Spleen (tissue), 11 donors: Measurements from ENCODE around the gene RPS6KC1. TPM values are rescaled to one million over a fixed set of nuclear protein-coding genes. Genes with fewer than 3 reads are reported as not detected.

Experiments
- DNase-seq: peaks from one replicate; pipeline ENCODE4 v3.0.0-alpha.2; 2020
- H3K27ac ChIP-seq, 8 donors: fragments of 200-600 bp; sonication (generic) in 7 of 8; 1 replicate in 4 of 8; 2 replicates in 4 of 8; pipeline versions ENCODE4 v1.5.0 to v1.8.0; 2016 to 2021; ENCODE audit warnings: inconsistent platforms in 4 of 8, mild to moderate bottlenecking in 4 of 8, moderate library complexity in 1 of 8
- H3K27me3 ChIP-seq, 7 donors: fragments of 200-600 bp; sonication (generic) in 6 of 7; replicated peaks in 1 of 7; 1 replicate in 4 of 7; 2 replicates in 3 of 7; pipeline versions ENCODE4 v1.5.0 to v1.8.0; 2016 to 2021; ENCODE audit warnings: inconsistent platforms in 3 of 7, mild to moderate bottlenecking in 1 of 7
- H3K36me3 ChIP-seq, 6 donors: fragments of 200-600 bp; sonication (generic) in 5 of 6; 1 replicate in 4 of 6; 2 replicates in 2 of 6; pipeline versions ENCODE4 v1.5.0 to v1.8.0; 2016 to 2021; ENCODE audit warnings: inconsistent platforms in 2 of 6
- H3K4me1 ChIP-seq, 6 donors: fragments of 200-600 bp; sonication (generic) in 5 of 6; 1 replicate in 3 of 6; 2 replicates in 3 of 6; pipeline versions ENCODE4 v1.5.0 to v1.8.0; 2016 to 2021; ENCODE audit warnings: inconsistent platforms in 3 of 6
- H3K4me3 ChIP-seq, 8 donors: fragments of 200-600 bp; sonication (generic) in 7 of 8; 1 replicate in 4 of 8; 2 replicates in 4 of 8; pipeline versions ENCODE4 v1.5.0 to v1.8.0; 2016 to 2021; ENCODE audit warnings: inconsistent platforms in 4 of 8, mild to moderate bottlenecking in 4 of 8, moderate library complexity in 2 of 8
- H3K9me3 ChIP-seq, 8 donors: fragments of 200-600 bp; sonication (generic) in 7 of 8; 1 replicate in 4 of 8; 2 replicates in 4 of 8; pipeline versions ENCODE4 v1.5.0 to v1.8.0; 2016 to 2021; ENCODE audit warnings: inconsistent platforms in 4 of 8
- CTCF ChIP-seq, 11 experiments: fragments of 200-600 bp in 7 of 11; fragments of 450-650 bp in 4 of 11; sonication (generic) in 4 of 11; IDR thresholded peaks in 8 of 11; conservative IDR thresholded peaks in 3 of 11; 1 replicate in 7 of 11; 2 replicates in 4 of 11; pipeline versions ENCODE4 v1.4.0 to v1.8.0; 2016 to 2021; ENCODE audit warnings: antibody characterized with exemption in 11 of 11, inconsistent platforms in 4 of 11, mild to moderate bottlenecking in 1 of 11
- POLR2A ChIP-seq, 3 donors: fragments of 450-650 bp; IDR thresholded peaks; one replicate each; pipeline ENCODE4 v1.5.1; 2017; ENCODE audit warnings: antibody characterized with exemption in 3 of 3, mild to moderate bottlenecking in 1 of 3
- POLR2AphosphoS5 ChIP-seq, 3 donors: sonication (generic); formaldehyde crosslinking; IDR thresholded peaks; one replicate each; pipeline ENCODE4 v1.5.1; 2017; ENCODE audit warnings: antibody characterized with exemption in 3 of 3
- WGBS, 5 donors: extraction: QIAGEN DNeasy Blood & Tissue Kit in 3 of 5; methylation state at CpG; one replicate each; pipeline versions ENCODE4 v1.1.5 to v1.1.7; 2013 to 2018; 5-methylcytosine and 5-hydroxymethylcytosine counted together
- intact Hi-C: fragments of 100-400 bp; cut with DNase I; formaldehyde crosslinking; loops from one replicate; pipeline ENCODE4 v1.15.0; 2023; ENCODE audit warnings: low total_unique reads
- polyA plus RNA-seq, 3 donors: library from polyadenylated mRNA; stranded (reverse); fragments of 200-250 nt; gene quantifications; one replicate each; pipeline ENCODE4 v1.2.1, GENCODE V29; 2013
- total RNA-seq, 7 donors: library from RNA; depleted of rRNA in 3 of 7; stranded (reverse); fragments of >200 nt in 3 of 7; fragmentation: NEBNext Ultra II Directional in 4 of 7; extraction: Animal tissue kit (Norgen Biotek cat#: 25700) in 4 of 7; gene quantifications; one replicate each; pipeline versions ENCODE4 v1.1.0 to v1.2.1, GENCODE V29; 2016 to 2021
- donor health status: healthy with polysubstance abuse.
- donor health status: DM: no; HTN: no; CAD: no; lungs with moderate emphysema.
- donor health status: DM: no; HTN: no; CAD: no.
- donor health status: Bipolar disorder and iron deficiency.
- donor health status: healthy.
- donor health status: DM: no; HTN: no; CAD: no.
- donor health status: DM: yes; HTN: yes; CAD: no.

RPS6KC1 gene
- total and polyA plus RNA-seq, 10 donors: 2.8 to 33.5 (median 22.9) TPM

DNA sequence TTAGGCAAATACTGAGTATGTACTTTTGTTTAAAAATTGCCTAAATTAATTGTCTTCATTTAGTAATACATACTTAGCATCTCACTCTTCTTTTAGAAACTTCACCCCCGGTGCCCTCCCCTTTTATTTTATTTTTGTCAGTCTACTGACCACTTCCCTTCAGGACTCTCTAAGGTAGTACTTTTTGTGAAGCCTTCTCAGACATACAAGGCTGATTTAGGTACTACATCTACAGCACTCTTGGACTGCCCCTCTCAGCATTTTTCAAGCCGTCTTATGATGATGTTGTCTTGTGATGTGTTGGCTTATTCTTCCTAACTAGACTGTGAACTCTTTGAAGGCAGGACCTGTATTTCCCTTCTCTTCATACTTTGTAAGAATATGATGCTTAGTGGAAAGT is 24.7 kb downstream of the RPS6KC1 start:
- H3K9me3 ChIP-seq: no peaks in the 10 kb centered on the region
- no peak for TF ChIP-seq POLR2A (IDR thresholded peaks at IDR 0.05)
- TF ChIP-seq CTCF (IDR thresholded peaks at IDR 0.05 in 8 of 11, conservative IDR thresholded peaks at IDR 0.05 in 3 of 11): no peak
- TF ChIP-seq POLR2AphosphoS5 (IDR thresholded peaks at IDR 0.05): no peak
- no peak overlapping the region for H3K4me3 ChIP-seq
- intact Hi-C loops: no loop called here
- DNase-seq: no peak
- peaks cover 0 to 33% (median 3%) of the 10 kb centered on the region in 6 donors for H3K36me3 ChIP-seq
- no peak overlapping the region for H3K27ac ChIP-seq
- WGBS, 5 donors: 83 to 88% (median 85%) methylated on average over 2 of the region's 2 CpGs
- H3K4me1 ChIP-seq: peaks cover 4 to 36% (median 18%) of the 10 kb centered on the region in 6 donors
- no peaks in the 10 kb centered on the region for H3K27me3 ChIP-seq

GRCh38 chr1:213082420-213083111 is 31.5 kb downstream of the RPS6KC1 start:
- Histone ChIP-seq H3K4me1 (peaks cover 0 to 11% (median 0%) of the 10 kb centered on the region in 6 donors), H3K27me3 (no peaks in the 10 kb centered on the region), H3K36me3 (peaks cover 0 to 92% (median 14%) of the 10 kb centered on the region in 6 donors), H3K27ac (no peak overlapping the region), H3K9me3 (no peaks in the 10 kb centered on the region), H3K4me3 (no peak overlapping the region)
- WGBS, 5 donors: 71 to 90% (median 84%) methylated on average over 2 of the region's 2 CpGs
- TF ChIP-seq CTCF (IDR thresholded peaks at IDR 0.05 in 8 of 11, conservative IDR thresholded peaks at IDR 0.05 in 3 of 11) (no peak), POLR2A (IDR thresholded peaks at IDR 0.05) (no peak), POLR2AphosphoS5 (IDR thresholded peaks at IDR 0.05) (no peak)
- no peak for DNase-seq
- intact Hi-C loops: no loop called here

DNA sequence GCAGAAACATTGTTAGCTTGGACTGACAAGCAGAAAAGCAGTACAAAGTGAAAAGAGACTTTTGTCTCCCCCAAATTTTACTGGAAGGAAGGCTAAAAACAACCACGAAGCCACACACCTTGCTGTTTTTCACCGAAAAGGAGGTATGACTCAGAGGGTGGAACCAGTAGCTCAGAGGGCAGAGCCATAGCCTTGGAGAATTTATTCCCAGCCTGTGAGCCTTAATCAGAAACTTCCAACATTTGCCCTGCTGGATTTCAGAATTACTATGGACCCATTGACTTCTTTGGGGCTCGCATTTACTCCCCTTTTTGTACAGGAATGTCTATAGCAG is 32.0 kb downstream of the RPS6KC1 start:
- WGBS, 5 donors: 81 to 91% (median 82%) methylated on average over 3 of the region's 3 CpGs
- no peak overlapping the region for H3K27ac ChIP-seq

More for the DNA sequence above, 32.0 kb downstream of the RPS6KC1 start:
- intact Hi-C loops: no loop called here
- Histone ChIP-seq H3K4me1 (peaks cover 0 to 11% (median 0%) of the 10 kb centered on the region in 6 donors), H3K27me3 (no peaks in the 10 kb centered on the region), H3K4me3 (no peak overlapping the region), H3K9me3 (no peaks in the 10 kb centered on the region), H3K36me3 (peaks cover 0 to 96% (median 16%) of the 10 kb centered on the region in 6 donors)
- TF ChIP-seq POLR2AphosphoS5 (IDR thresholded peaks at IDR 0.05) (no peak), CTCF (IDR thresholded peaks at IDR 0.05 in 8 of 11, conservative IDR thresholded peaks at IDR 0.05 in 3 of 11) (no peak), POLR2A (IDR thresholded peaks at IDR 0.05) (no peak)
- no peak for DNase-seq
